Glutamatergic neuron (in vitro differentiated cells): ENCODE results near the gene PLEKHO1. TPM values are rescaled to one million over a fixed set of nuclear protein-coding genes. Genes with fewer than 3 reads are reported as not detected.

Experiments
- DNase-seq: peaks from one replicate; pipeline ENCODE4 v3.0.0; 2022
- H3K27ac Mint-ChIP-seq: one replicate; pipeline ENCODE4 v1.8.0; 2020; ENCODE audit warnings: mild to moderate bottlenecking, mixed read lengths, inconsistent platforms; ENCODE audit not compliant: unreplicated experiment
- H3K27me3 Mint-ChIP-seq: one replicate; pipeline ENCODE4 v1.8.0; 2020; ENCODE audit warnings: mild to moderate bottlenecking, moderate library complexity, mixed read lengths, inconsistent platforms; ENCODE audit not compliant: unreplicated experiment
- H3K36me3 Mint-ChIP-seq: one replicate; pipeline ENCODE4 v1.8.0; 2020; ENCODE audit warnings: mild to moderate bottlenecking, mixed read lengths, inconsistent platforms; ENCODE audit not compliant: unreplicated experiment
- H3K4me1 Mint-ChIP-seq: one replicate; pipeline ENCODE4 v1.8.0; 2020; ENCODE audit warnings: mild to moderate bottlenecking, low read depth, mixed read lengths, inconsistent platforms; ENCODE audit not compliant: unreplicated experiment
- H3K4me3 Mint-ChIP-seq: one replicate; pipeline ENCODE4 v1.8.0; 2020; ENCODE audit warnings: mild to moderate bottlenecking, mixed read lengths, inconsistent platforms; ENCODE audit not compliant: unreplicated experiment
- H3K9me3 Mint-ChIP-seq: one replicate; pipeline ENCODE4 v1.8.0; 2020; ENCODE audit warnings: mild to moderate bottlenecking, moderate library complexity, mixed read lengths, inconsistent platforms; ENCODE audit not compliant: unreplicated experiment
- CTCF ChIP-seq: fragments of 200-600 bp; sonication (generic); IDR thresholded peaks from one replicate; pipeline ENCODE4 v1.5.0; 2021; ENCODE audit not compliant: partially characterized antibody, unreplicated experiment
- total RNA-seq: library from RNA; stranded (reverse); fragmentation: NEBNext Ultra II Directional; extraction: Animal tissue kit (Norgen Biotek cat#: 25700); gene quantifications from one replicate; pipeline ENCODE4 v1.2.1, GENCODE V29; 2021; ENCODE audit not compliant: unreplicated experiment

The PLEKHO1 gene
- total RNA-seq, 1 donor from 2014 or later, result 142 TPM

GRCh38 chr1:150162582-150162861 is 12.8 kb downstream of the PLEKHO1 start:
- Mint-ChIP-seq H3K36me3 (peaks cover 7% of the 10 kb centered on the region), H3K27me3 (peaks cover 25% of the 10 kb centered on the region), H3K4me1 (peaks cover 54% of the 10 kb centered on the region), H3K9me3 (peaks cover 15% of the 10 kb centered on the region), H3K4me3 (peak overlapping the region; percentile 91), H3K27ac (peak overlapping the region; percentile 99)
- DNase-seq, result no peak
- no peak for TF ChIP-seq CTCF

GRCh38 chr1:150162862-150163706 is 13.4 kb downstream of the PLEKHO1 start:
- peak; percentile 67 for DNase-seq
- Mint-ChIP-seq H3K36me3 (peaks cover 3% of the 10 kb centered on the region), H3K9me3 (peaks cover 15% of the 10 kb centered on the region), H3K4me3 (peak overlapping the region; percentile 91), H3K27me3 (peaks cover 23% of the 10 kb centered on the region), H3K4me1 (peaks cover 52% of the 10 kb centered on the region), H3K27ac (peak overlapping the region; percentile 99)
- peak; percentile 37 for TF ChIP-seq CTCF

- DNase-seq, result no peak
- peak overlapping the region; percentile 42 for H3K27ac Mint-ChIP-seq
- peaks cover 22% of the 10 kb centered on the region for H3K27me3 Mint-ChIP-seq
- peak overlapping the region; percentile 40 for H3K4me3 Mint-ChIP-seq
- no peak for TF ChIP-seq CTCF
- peaks cover 51% of the 10 kb centered on the region for H3K4me1 Mint-ChIP-seq
- peaks cover 13% of the 10 kb centered on the region for H3K9me3 Mint-ChIP-seq
- H3K36me3 Mint-ChIP-seq, result no peaks in the 10 kb centered on the region
These were observed 14.5 kb downstream of the PLEKHO1 start for GRCh38 chr1:150164224-150164623.

GRCh38 chr1:150164779-150165178 is 15.1 kb downstream of the PLEKHO1 start:
- H3K4me1 Mint-ChIP-seq, result peaks cover 51% of the 10 kb centered on the region
- H3K27me3 Mint-ChIP-seq, result peaks cover 19% of the 10 kb centered on the region
- TF ChIP-seq CTCF, result no peak
- peaks cover 13% of the 10 kb centered on the region for H3K9me3 Mint-ChIP-seq
- no peak for DNase-seq
- no peak overlapping the region for H3K4me3 Mint-ChIP-seq
- no peaks in the 10 kb centered on the region for H3K36me3 Mint-ChIP-seq
- H3K27ac Mint-ChIP-seq, result peak overlapping the region; percentile 20

- TF ChIP-seq CTCF, result peak; percentile 51
- Mint-ChIP-seq H3K4me1 (peaks cover 46% of the 10 kb centered on the region), H3K27me3 (peaks cover 19% of the 10 kb centered on the region), H3K9me3 (peaks cover 14% of the 10 kb centered on the region), H3K36me3 (no peaks in the 10 kb centered on the region), H3K27ac (no peak overlapping the region), H3K4me3 (peak overlapping the region; percentile 10)
- DNase-seq, result peak; percentile 78
These were observed 16.2 kb downstream of the PLEKHO1 start for GRCh38 chr1:150165622-150166612.
